MCF 10A (cell line): ENCODE measurements around the gene WWC1. TPM values are rescaled to one million over a fixed set of nuclear protein-coding genes. Genes with fewer than 3 reads are reported as not detected.

Source experiments
- Bru-seq: library from RNA; stranded (reverse); fragments of 400-500 nt; gene quantifications from one replicate; lab custom pipeline; 2021; lab: Mats Ljungman, UMichigan
- BruChase-seq, 2 experiments: library from RNA; stranded (reverse); fragments of 400-500 nt; gene quantifications; one replicate each; lab custom pipeline; 2021; lab: Mats Ljungman, UMichigan
- BruUV-seq: library from RNA; stranded (reverse); fragments of 400-500 nt; replicated peaks from 2 replicates; lab custom pipeline; 2021; lab: Mats Ljungman, UMichigan
- CTCF ChIA-PET: fragments of 300-600 bp; sonication (Branson Sonifier 250); formaldehyde crosslinking; extraction: SDS; loops from one replicate; lab custom pipeline; 2021; ENCODE audit warnings: antibody characterized with exemption, inconsistent platforms; lab: Yijun Ruan, JAX
- POLR2A ChIA-PET: fragments of 300-600, 350-650 bp; sonication (Branson Sonifier 250); formaldehyde crosslinking; extraction: SDS; loops from one replicate; lab custom pipeline; 2020; ENCODE audit warnings: antibody characterized with exemption, inconsistent platforms; lab: Yijun Ruan, JAX
- DNase-seq: peaks from one replicate; pipeline ENCODE4 v3.0.0-alpha.2; 2018; ENCODE audit not compliant: unreplicated experiment
- H3K27ac Mint-ChIP-seq: one replicate; pipeline ENCODE4 v1.8.0; 2022; ENCODE audit warnings: mild to moderate bottlenecking, low read depth, mixed read lengths; ENCODE audit not compliant: unreplicated experiment
- H3K27me3 Mint-ChIP-seq: one replicate; pipeline ENCODE4 v1.8.0; 2022; ENCODE audit warnings: mixed read lengths; ENCODE audit not compliant: insufficient read depth, unreplicated experiment
- H3K36me3 Mint-ChIP-seq: one replicate; pipeline ENCODE4 v1.8.0; 2022; ENCODE audit warnings: mild to moderate bottlenecking, moderate library complexity, mixed read lengths; ENCODE audit not compliant: insufficient read depth, unreplicated experiment
- H3K4me1 Mint-ChIP-seq: one replicate; pipeline ENCODE4 v1.8.0; 2022; ENCODE audit warnings: mixed read lengths; ENCODE audit not compliant: insufficient read depth, unreplicated experiment
- H3K4me3 Mint-ChIP-seq: one replicate; pipeline ENCODE4 v1.8.0; 2022; ENCODE audit warnings: mild to moderate bottlenecking, moderate library complexity, mixed read lengths; ENCODE audit not compliant: unreplicated experiment
- H3K9me3 Mint-ChIP-seq: one replicate; pipeline ENCODE4 v1.8.0; 2022; ENCODE audit warnings: mixed read lengths; ENCODE audit not compliant: unreplicated experiment
- intact Hi-C: fragments of 100-400 bp; cut with micrococcal nuclease; formaldehyde crosslinking; loops from 2 replicates; pipeline ENCODE4 v1.14.1; 2022
- long read RNA-seq: library from polyadenylated mRNA; stranded (forward); transcript quantifications from one replicate; pipeline ENCODE4 v2.0.0, GENCODE V29; 2022
- total RNA-seq: library from RNA; stranded (reverse); gene quantifications from 2 replicates; pipeline ENCODE4 v1.2.3, GENCODE V29; 2022
- TF ChIP-seq, protein P1 (sequence below): fragments of 200-600 bp; IDR thresholded peaks from one replicate; pipeline ENCODE4 v1.8.0; 2022; ENCODE audit warnings: antibody characterized with exemption, mild to moderate bottlenecking; ENCODE audit not compliant: unreplicated experiment

WWC1 gene
- total RNA-seq (27.8 and 47.0 TPM in 2 replicates), Bru-seq, nascent RNA (percentile 64 among the genes with signal in this experiment), BruChase-seq, experiment 1, labeled RNA remaining after a 6-hour chase (percentile 52 among the genes with signal in this experiment), BruChase-seq, experiment 2, labeled RNA remaining after a 2-hour chase (percentile 52 among the genes with signal in this experiment)
- long read RNA-seq, full-length matches to known transcripts = 12 of 36 reads
- long read RNA-seq, partial matches to known transcripts = 19 of 36 reads
- long read RNA-seq, other reads (novel, unspliced or antisense) = 5 of 36 reads

DNA sequence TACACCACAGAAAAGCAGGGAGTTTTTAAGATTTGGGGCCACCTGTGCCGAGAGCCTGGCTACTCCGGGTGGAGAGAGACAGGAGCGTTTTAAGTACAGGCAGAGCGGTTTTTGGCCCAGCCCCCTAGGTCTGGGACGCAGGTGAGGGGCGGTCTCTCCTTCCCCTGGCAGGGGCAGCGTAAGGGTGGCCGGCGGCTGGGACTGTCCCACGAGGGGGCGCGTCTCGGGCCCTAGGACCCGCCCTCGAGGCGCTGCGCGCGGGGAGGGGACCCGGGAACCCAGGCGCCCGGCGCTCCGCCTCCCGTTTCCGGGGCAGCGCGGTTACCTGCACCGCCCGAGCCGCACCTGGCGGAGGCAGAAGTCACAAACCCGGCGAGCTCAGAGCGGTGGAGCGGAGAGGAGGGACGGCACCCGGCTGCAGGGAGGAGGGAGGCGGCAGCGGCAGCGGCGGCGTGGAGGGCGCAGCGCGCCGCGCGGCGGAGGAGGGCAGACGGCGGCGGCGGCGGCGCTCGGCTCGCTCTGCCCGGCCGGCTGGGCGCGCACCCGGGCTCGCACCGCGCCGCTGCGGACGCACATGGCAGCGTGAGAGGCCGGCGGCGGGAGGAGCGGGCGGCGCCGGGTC lies at the start of gene WWC1:
Gene WWC1 (plus strand): TSS at position 304 of the 622 bp plus-strand sequence. CDS start 508 bp downstream, outside the sequence.
- BruUV-seq = no TSS peak
- TF ChIP-seq, protein P1, sequence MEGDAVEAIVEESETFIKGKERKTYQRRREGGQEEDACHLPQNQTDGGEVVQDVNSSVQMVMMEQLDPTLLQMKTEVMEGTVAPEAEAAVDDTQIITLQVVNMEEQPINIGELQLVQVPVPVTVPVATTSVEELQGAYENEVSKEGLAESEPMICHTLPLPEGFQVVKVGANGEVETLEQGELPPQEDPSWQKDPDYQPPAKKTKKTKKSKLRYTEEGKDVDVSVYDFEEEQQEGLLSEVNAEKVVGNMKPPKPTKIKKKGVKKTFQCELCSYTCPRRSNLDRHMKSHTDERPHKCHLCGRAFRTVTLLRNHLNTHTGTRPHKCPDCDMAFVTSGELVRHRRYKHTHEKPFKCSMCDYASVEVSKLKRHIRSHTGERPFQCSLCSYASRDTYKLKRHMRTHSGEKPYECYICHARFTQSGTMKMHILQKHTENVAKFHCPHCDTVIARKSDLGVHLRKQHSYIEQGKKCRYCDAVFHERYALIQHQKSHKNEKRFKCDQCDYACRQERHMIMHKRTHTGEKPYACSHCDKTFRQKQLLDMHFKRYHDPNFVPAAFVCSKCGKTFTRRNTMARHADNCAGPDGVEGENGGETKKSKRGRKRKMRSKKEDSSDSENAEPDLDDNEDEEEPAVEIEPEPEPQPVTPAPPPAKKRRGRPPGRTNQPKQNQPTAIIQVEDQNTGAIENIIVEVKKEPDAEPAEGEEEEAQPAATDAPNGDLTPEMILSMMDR = no peak
- no peaks in the 10 kb centered on the region for H3K27me3 Mint-ChIP-seq
- POLR2A ChIA-PET = interaction anchor here (0.6 to 6.6 kb wide), 21 partner anchors 10 to 361 kb away, joined by 3 to 44 read pairs (median 5); partner anchors contain the start of genes PANK3 and RARS1
- H3K4me3 Mint-ChIP-seq = peak within 1 kb of the TSS; percentile 82
- peaks cover 7% of the 10 kb centered on the region for H3K36me3 Mint-ChIP-seq
- intact Hi-C loops = loop anchor here (1.0 to 10.0 kb wide), 5 partner anchors 23 to 283 kb away; partner anchors contain the start of gene PANK3
- H3K27ac Mint-ChIP-seq = peak within 1 kb of the TSS; percentile 81
- CTCF ChIA-PET = interaction anchor here (0.6 to 4.7 kb wide), 28 partner anchors 9 to 1158 kb away, joined by 3 to 37 read pairs (median 6); partner anchors contain the start of gene RARS1
- DNase-seq = peak; percentile 88
- no peaks in the 10 kb centered on the region for H3K9me3 Mint-ChIP-seq
- peaks cover 51% of the 10 kb centered on the region for H3K4me1 Mint-ChIP-seq

DNA sequence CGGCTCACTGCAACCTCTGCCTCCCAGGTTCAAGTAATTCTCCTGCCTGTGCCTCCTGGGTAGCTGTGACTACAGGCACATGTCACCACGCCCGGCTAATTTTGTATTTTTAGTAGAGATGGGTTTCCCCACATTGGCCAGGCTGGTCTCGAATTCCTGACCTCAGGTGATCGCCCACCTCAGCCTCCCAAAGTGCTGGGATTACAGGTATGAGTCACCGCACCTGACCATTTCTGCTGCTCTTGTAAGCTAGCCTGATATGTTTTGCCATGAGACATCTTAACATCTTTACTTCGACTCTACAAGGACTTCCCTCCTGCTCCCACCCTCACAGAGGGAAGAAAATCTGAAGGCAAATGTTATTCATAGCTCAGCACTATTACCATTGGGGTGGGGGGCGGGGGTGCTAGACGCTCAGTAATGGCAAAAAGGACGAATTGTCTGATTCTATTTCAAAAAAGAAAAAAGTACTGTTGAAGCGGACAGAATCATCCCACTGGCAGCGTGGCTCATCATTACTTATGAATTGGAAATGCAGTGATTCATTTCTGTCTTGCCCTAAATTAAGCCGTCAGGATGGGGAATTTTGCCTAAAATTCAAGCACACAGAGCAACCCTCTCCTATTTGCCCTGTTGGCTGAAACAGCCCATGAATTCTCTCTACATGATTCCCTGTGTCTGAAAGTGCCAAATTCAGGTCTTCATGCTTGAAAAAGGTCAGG lies 46.4 kb upstream of the WWC1 start:
- H3K27ac Mint-ChIP-seq = no peak overlapping the region
- H3K4me3 Mint-ChIP-seq = no peak overlapping the region
- DNase-seq = no peak
- CTCF ChIA-PET = interaction anchor here (1.2 kb wide), 1 partner anchor 664 kb away, joined by 3 read pairs; no protein-coding TSS in a partner anchor
- H3K4me1 Mint-ChIP-seq = no peaks in the 10 kb centered on the region
- POLR2A ChIA-PET = no interaction called here
- no peaks in the 10 kb centered on the region for H3K9me3 Mint-ChIP-seq
- intact Hi-C loops = no loop called here
- TF ChIP-seq, protein P1 = no peak
- BruUV-seq = no TSS peak
- H3K27me3 Mint-ChIP-seq = peaks cover 12% of the 10 kb centered on the region
- H3K36me3 Mint-ChIP-seq = no peaks in the 10 kb centered on the region

DNA sequence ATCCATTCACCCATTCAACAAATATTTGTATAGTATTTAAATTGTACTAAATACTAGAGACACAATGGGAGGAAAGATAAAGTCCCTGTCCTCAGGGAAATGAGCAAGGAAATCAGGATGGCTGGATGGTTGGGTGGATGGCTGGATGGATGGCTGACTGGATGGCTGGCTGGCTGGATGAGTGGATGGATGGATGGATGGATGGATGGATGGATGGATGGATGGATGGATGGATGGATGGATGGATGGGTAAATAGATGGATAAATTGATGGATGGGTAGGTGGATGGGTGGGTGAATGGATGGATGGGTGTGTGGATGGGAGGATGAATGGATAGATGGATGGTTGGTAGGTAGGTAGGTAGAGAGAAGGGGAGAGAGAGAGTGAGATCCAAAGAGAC lies 41.5 kb upstream of the WWC1 start:
- no peak for DNase-seq
- no peak overlapping the region for H3K4me3 Mint-ChIP-seq
- H3K27me3 Mint-ChIP-seq = peaks cover 14% of the 10 kb centered on the region
- H3K36me3 Mint-ChIP-seq = no peaks in the 10 kb centered on the region
- intact Hi-C loops = no loop called here
- BruUV-seq = no TSS peak
- ChIA-PET POLR2A (no interaction called here), CTCF (interaction anchor here (0.6 kb wide), 1 partner anchor 159 kb away, joined by 3 read pairs; no protein-coding TSS in a partner anchor)
- no peaks in the 10 kb centered on the region for H3K4me1 Mint-ChIP-seq
- no peaks in the 10 kb centered on the region for H3K9me3 Mint-ChIP-seq
- no peak overlapping the region for H3K27ac Mint-ChIP-seq
- TF ChIP-seq, protein P1 = no peak
